ENCODE results near the gene TMPRSS5.

DNA sequence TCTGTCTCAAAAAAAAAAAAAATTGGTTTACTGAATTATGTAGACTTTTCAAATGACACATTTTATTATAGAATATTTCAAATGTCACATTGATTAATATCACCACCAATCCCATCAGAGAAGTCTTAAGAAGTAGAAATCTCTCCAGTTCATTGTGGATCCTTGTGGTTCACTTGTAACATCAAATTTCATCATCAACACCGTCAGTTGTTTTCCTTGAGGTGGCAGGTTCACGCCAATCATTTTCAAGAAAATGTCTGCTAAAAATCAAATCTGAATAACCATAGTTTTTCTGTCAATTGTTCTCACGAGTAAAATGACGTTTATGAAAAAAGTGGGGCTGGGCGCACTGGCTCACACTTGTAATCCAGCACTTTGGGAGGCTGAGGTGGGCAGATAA lies 50.3 kb downstream of the TMPRSS5 start:
- no peak for TF ChIP-seq POLR2AphosphoS5 (IDR thresholded peaks at IDR 0.05; ENCODE audit: low read length)
- TF ChIP-seq, protein P1, sequence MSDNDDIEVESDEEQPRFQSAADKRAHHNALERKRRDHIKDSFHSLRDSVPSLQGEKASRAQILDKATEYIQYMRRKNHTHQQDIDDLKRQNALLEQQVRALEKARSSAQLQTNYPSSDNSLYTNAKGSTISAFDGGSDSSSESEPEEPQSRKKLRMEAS (IDR thresholded peaks at IDR 0.05; ENCODE audit: low read depth, low read length): no peak
- no peak for TF ChIP-seq SIN3A (IDR thresholded peaks at IDR 0.05; ENCODE audit: low read depth, low read length)
- TF ChIP-seq, protein P2, sequence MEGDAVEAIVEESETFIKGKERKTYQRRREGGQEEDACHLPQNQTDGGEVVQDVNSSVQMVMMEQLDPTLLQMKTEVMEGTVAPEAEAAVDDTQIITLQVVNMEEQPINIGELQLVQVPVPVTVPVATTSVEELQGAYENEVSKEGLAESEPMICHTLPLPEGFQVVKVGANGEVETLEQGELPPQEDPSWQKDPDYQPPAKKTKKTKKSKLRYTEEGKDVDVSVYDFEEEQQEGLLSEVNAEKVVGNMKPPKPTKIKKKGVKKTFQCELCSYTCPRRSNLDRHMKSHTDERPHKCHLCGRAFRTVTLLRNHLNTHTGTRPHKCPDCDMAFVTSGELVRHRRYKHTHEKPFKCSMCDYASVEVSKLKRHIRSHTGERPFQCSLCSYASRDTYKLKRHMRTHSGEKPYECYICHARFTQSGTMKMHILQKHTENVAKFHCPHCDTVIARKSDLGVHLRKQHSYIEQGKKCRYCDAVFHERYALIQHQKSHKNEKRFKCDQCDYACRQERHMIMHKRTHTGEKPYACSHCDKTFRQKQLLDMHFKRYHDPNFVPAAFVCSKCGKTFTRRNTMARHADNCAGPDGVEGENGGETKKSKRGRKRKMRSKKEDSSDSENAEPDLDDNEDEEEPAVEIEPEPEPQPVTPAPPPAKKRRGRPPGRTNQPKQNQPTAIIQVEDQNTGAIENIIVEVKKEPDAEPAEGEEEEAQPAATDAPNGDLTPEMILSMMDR (IDR thresholded peaks at IDR 0.05 in 2 of 3, conservative IDR thresholded peaks at IDR 0.05 in 1 of 3; ENCODE audit: control insufficient read depth in 2 of 3, extremely low read depth in 1 of 3, insufficient read depth in 1 of 3, low read depth in 3 of 3, low read length in 3 of 3): no peak
- TF ChIP-seq, protein P3, sequence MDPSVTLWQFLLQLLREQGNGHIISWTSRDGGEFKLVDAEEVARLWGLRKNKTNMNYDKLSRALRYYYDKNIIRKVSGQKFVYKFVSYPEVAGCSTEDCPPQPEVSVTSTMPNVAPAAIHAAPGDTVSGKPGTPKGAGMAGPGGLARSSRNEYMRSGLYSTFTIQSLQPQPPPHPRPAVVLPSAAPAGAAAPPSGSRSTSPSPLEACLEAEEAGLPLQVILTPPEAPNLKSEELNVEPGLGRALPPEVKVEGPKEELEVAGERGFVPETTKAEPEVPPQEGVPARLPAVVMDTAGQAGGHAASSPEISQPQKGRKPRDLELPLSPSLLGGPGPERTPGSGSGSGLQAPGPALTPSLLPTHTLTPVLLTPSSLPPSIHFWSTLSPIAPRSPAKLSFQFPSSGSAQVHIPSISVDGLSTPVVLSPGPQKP (IDR thresholded peaks at IDR 0.05; ENCODE audit: low read depth, low read length): no peak
- TF ChIP-seq FOXM1 (IDR thresholded peaks at IDR 0.05; ENCODE audit: low read depth, low read length): no peak
- no peak for TF ChIP-seq TCF12 (IDR thresholded peaks at IDR 0.05; ENCODE audit: low read depth, low read length)
- no peak for TF ChIP-seq PAX5 (IDR thresholded peaks at IDR 0.05; ENCODE audit: borderline replicate concordance, low read depth, low read length)
- TF ChIP-seq, protein P4, sequence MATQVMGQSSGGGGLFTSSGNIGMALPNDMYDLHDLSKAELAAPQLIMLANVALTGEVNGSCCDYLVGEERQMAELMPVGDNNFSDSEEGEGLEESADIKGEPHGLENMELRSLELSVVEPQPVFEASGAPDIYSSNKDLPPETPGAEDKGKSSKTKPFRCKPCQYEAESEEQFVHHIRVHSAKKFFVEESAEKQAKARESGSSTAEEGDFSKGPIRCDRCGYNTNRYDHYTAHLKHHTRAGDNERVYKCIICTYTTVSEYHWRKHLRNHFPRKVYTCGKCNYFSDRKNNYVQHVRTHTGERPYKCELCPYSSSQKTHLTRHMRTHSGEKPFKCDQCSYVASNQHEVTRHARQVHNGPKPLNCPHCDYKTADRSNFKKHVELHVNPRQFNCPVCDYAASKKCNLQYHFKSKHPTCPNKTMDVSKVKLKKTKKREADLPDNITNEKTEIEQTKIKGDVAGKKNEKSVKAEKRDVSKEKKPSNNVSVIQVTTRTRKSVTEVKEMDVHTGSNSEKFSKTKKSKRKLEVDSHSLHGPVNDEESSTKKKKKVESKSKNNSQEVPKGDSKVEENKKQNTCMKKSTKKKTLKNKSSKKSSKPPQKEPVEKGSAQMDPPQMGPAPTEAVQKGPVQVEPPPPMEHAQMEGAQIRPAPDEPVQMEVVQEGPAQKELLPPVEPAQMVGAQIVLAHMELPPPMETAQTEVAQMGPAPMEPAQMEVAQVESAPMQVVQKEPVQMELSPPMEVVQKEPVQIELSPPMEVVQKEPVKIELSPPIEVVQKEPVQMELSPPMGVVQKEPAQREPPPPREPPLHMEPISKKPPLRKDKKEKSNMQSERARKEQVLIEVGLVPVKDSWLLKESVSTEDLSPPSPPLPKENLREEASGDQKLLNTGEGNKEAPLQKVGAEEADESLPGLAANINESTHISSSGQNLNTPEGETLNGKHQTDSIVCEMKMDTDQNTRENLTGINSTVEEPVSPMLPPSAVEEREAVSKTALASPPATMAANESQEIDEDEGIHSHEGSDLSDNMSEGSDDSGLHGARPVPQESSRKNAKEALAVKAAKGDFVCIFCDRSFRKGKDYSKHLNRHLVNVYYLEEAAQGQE (IDR thresholded peaks at IDR 0.05; ENCODE audit: low read depth, low read length): no peak

Measured in GM12878 (cell line).